ENCODE measurements around the gene RP9. TPM values are rescaled to one million over a fixed set of nuclear protein-coding genes. Genes with fewer than 3 reads are reported as not detected.

The RP9 gene
- total and polyA plus RNA-seq, 2 of the 4 experiments (the other 2 are of a cell fraction), result 9.5 to 18.1 TPM

DNA sequence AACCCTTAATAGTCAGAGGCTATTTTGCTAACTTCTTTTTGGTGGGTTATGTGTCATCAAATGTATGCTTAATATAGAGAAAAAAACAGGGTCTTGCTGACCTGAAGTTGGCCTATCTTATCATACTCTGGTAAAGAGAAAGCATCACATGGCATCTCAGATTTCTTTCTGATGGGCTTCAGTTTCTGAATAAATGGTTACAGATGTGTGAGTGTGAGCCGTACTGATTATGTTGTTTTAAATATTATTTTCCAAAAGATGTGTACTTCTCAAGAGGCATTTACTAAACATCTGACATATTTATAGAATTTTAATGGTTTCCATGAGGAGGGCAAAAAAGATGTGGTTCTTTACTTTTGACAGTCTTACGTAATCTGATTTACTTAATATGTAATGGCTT is 48.6 kb upstream of the RP9 start:
- H4K5ac ChIP-seq (ENCODE audit: low read depth, low read length), result no peak overlapping the region
- H4K8ac ChIP-seq (ENCODE audit: low read depth in 2 of 2, low read length in 2 of 2), result no peak overlapping the region
- peak; percentile 32; the same call in 1 of the 2 replicates for ATAC-seq (ENCODE audit: low read depth)
- H4K91ac ChIP-seq (ENCODE audit: insufficient read depth, low read depth, low read length), result no peak overlapping the region
- H2BK5ac ChIP-seq (ENCODE audit: low read depth, low read length, poor library complexity, severe bottlenecking), result no peak overlapping the region
- H2BK120ac ChIP-seq (ENCODE audit: low read depth, low read length), result no peak overlapping the region
- H3K4me3 ChIP-seq (ENCODE audit: insufficient read depth, low read depth, low read length), result no peak overlapping the region
- H3K27me3 ChIP-seq (ENCODE audit: control insufficient read depth, insufficient read depth, low read length), result no peaks in the 10 kb centered on the region
- ChIA-PET POLR2A (ENCODE audit: unreplicated experiment) (no interaction called here), CTCF (no interaction called here)
- H3K4ac ChIP-seq (ENCODE audit: low read depth, low read length), result no peak overlapping the region
- H3K9ac ChIP-seq (ENCODE audit: low read depth, low read length), result no peak overlapping the region
- no peak overlapping the region for H2BK15ac ChIP-seq (ENCODE audit: low read depth, low read length)
- H3K27ac ChIP-seq (ENCODE audit: insufficient read depth, low read length), result no peak overlapping the region
- DNase-seq, result peak; percentile 17
- H3K18ac ChIP-seq (ENCODE audit: low read depth, low read length), result no peak overlapping the region
- TF ChIP-seq CHD1 (IDR thresholded peaks at IDR 0.05; ENCODE audit: low read depth, low read length), result no peak
- peak; percentile 54; the same call in 1 of the 2 replicates for TF ChIP-seq CEBPB (IDR thresholded peaks at IDR 0.05; ENCODE audit: low read depth, low read length)
- no peak for TF ChIP-seq NFE2L2 (IDR thresholded peaks at IDR 0.05; ENCODE audit: low read depth, low read length)
- no peak for TF ChIP-seq POLR2A (IDR thresholded peaks at IDR 0.05; ENCODE audit: low read depth, low read length)
- no peak overlapping the region for H3K56ac ChIP-seq (ENCODE audit: extremely low read depth, insufficient read depth, low read length)
- no peaks in the 10 kb centered on the region for H4K20me1 ChIP-seq (ENCODE audit: insufficient read depth, low read length)
- no peak overlapping the region for H2AK9ac ChIP-seq (replicated peaks; ENCODE audit: low read depth, low read length, poor library complexity)
- no peak overlapping the region for H3K23ac ChIP-seq (ENCODE audit: low read depth, low read length)
- no peaks in the 10 kb centered on the region for H3K9me3 ChIP-seq (ENCODE audit: control insufficient read depth, insufficient read depth, low read length)
- no peak overlapping the region for H3K14ac ChIP-seq (replicated peaks; ENCODE audit: low read depth, low read length)
- H3K4me1 ChIP-seq (ENCODE audit: control insufficient read depth, insufficient read depth, low read length), result no peaks in the 10 kb centered on the region; the same call in 1 of the 2 replicates
- no peaks in the 10 kb centered on the region for H3K79me1 ChIP-seq (ENCODE audit: low read depth in 1 of 2, low read length in 2 of 2)
- in situ Hi-C loops (cut with MboI; ENCODE audit: low sequenced_read_pairs), result no loop called here
- no peak overlapping the region for H2AFZ ChIP-seq (replicated peaks; ENCODE audit: low read length, poor library complexity)
- dilution Hi-C loops (cut with HindIII; ENCODE audit: low sequenced_read_pairs, unreplicated experiment), result no loop called here
- peak overlapping the region; percentile 24; the same call in 1 of the 2 replicates for H3K4me2 ChIP-seq (ENCODE audit: low read depth, low read length)
- intact Hi-C loops (cut with micrococcal nuclease), result no loop called here
- 0 out of 2 replicates have a peak, but pooled peaks cover 1% of the 10 kb centered on the region for H3K36me3 ChIP-seq (ENCODE audit: control insufficient read depth, insufficient read depth, low read length)
- BruUV-seq (replicated peaks), result no TSS peak
- no peak overlapping the region for H2AK5ac ChIP-seq (ENCODE audit: low read depth, low read length)
- no peaks in the 10 kb centered on the region for H3K9me1 ChIP-seq (ENCODE audit: insufficient read depth, low read length)
- H2BK20ac ChIP-seq (ENCODE audit: low read depth, low read length), result no peak overlapping the region
- WGBS, 2 experiments (ENCODE audit: extremely low coverage in 2 of 2, insufficient read length in 1 of 2), result no CpG with 5 or more reads among the region's 2 CpGs
